Esophagus squamous epithelium (tissue), 5 donors: ENCODE results near the gene TMEM200A. TPM values are rescaled to one million over a fixed set of nuclear protein-coding genes. Genes with fewer than 3 reads are reported as not detected.

Experiments used
- DNase-seq: peaks from one replicate; lab custom pipeline; 2025; lab: John Stamatoyannopoulos, UW
- H3K27ac ChIP-seq, 4 donors: fragments of 200-600 bp; sonication (generic); one replicate each; pipeline ENCODE4 v1.5.1; 2016 to 2019; ENCODE audit warnings: mild to moderate bottlenecking in 1 of 4
- H3K27me3 ChIP-seq, 4 donors: fragments of 200-600 bp; sonication (generic); 1 replicate in 3 of 4; 2 replicates in 1 of 4; pipeline versions ENCODE4 v1.5.1 to v1.6.0; 2017 to 2021; ENCODE audit warnings: antibody characterized with exemption in 1 of 4
- H3K36me3 ChIP-seq, 3 donors: fragments of 200-600 bp; sonication (generic); one replicate each; pipeline ENCODE4 v1.5.1; 2016 to 2019
- H3K4me1 ChIP-seq, 3 donors: fragments of 200-600 bp; sonication (generic); one replicate each; pipeline ENCODE4 v1.5.1; 2017 to 2019
- H3K4me3 ChIP-seq, 4 donors: fragments of 200-600 bp; sonication (generic); 1 replicate in 3 of 4; 2 replicates in 1 of 4; pipeline ENCODE4 v1.5.1; 2016 to 2019; ENCODE audit warnings: mild to moderate bottlenecking in 2 of 4, moderate library complexity in 1 of 4
- H3K9me3 ChIP-seq, 3 donors: fragments of 200-600 bp; sonication (generic); one replicate each; pipeline ENCODE4 v1.5.1; 2016 to 2019
- POLR2A ChIP-seq, 4 donors: fragments of 450-650 bp; IDR thresholded peaks; one replicate each; pipeline ENCODE4 v1.6.1; 2017; ENCODE audit warnings: antibody characterized with exemption in 4 of 4, mild to moderate bottlenecking in 4 of 4, moderate library complexity in 3 of 4
- WGBS, 2 donors: methylation state at CpG; one replicate each; pipeline ENCODE4 v1.1.5; 2018; 5-methylcytosine and 5-hydroxymethylcytosine counted together
- intact Hi-C: fragments of 100-400 bp; cut with DNase I; formaldehyde crosslinking; loops from one replicate; pipeline ENCODE4 v1.15.0; 2022
- total RNA-seq, 4 donors: library from RNA; depleted of rRNA; stranded (reverse); fragments of >200 nt; gene quantifications; one replicate each; pipeline ENCODE4 v1.1.0, GENCODE V29; 2016
- TF ChIP-seq, protein P1 (sequence below), 6 experiments: fragments of 450-650 bp in 4 of 6; fragments of 200-600 bp in 2 of 6; sonication (generic) in 2 of 6; IDR thresholded peaks; one replicate each; pipeline ENCODE4 v1.5.1; 2016 to 2019; ENCODE audit warnings: antibody characterized with exemption in 6 of 6, mild to moderate bottlenecking in 4 of 6, moderate library complexity in 4 of 6
- donor health status: DM: yes; HTN: yes; CAD: no.

TMEM200A gene
- total RNA-seq, 4 donors from 2014 or later = 0.31 to 1.9 (median 0.62) TPM; not detected in 1

DNA sequence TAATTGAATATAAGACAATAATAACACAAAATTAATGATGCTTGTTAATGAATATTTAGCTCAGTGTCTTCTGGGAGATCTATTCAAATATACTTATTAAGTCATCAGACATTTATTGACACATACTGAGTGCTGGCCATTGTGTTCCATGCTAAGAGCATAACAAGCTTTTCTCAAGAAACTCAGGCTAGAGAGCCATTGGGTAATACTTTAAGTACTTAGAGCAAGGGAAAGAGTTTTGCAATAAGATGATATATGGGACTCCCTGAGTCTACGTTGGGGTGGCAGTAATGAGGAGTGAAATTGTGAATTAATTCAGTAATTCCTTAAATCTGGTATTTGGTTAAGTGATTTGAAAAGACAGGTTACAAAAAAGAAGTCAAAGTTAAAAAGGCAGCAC is 11.1 kb downstream of the TMEM200A start:
- H3K4me1 ChIP-seq = no peaks in the 10 kb centered on the region
- H3K4me3 ChIP-seq = no peak overlapping the region
- intact Hi-C loops = no loop called here
- no peaks in the 10 kb centered on the region for H3K36me3 ChIP-seq
- no peak overlapping the region for H3K27ac ChIP-seq
- H3K27me3 ChIP-seq = no peaks in the 10 kb centered on the region
- no peak for TF ChIP-seq POLR2A (IDR thresholded peaks at IDR 0.05)
- TF ChIP-seq, protein P1, sequence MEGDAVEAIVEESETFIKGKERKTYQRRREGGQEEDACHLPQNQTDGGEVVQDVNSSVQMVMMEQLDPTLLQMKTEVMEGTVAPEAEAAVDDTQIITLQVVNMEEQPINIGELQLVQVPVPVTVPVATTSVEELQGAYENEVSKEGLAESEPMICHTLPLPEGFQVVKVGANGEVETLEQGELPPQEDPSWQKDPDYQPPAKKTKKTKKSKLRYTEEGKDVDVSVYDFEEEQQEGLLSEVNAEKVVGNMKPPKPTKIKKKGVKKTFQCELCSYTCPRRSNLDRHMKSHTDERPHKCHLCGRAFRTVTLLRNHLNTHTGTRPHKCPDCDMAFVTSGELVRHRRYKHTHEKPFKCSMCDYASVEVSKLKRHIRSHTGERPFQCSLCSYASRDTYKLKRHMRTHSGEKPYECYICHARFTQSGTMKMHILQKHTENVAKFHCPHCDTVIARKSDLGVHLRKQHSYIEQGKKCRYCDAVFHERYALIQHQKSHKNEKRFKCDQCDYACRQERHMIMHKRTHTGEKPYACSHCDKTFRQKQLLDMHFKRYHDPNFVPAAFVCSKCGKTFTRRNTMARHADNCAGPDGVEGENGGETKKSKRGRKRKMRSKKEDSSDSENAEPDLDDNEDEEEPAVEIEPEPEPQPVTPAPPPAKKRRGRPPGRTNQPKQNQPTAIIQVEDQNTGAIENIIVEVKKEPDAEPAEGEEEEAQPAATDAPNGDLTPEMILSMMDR (IDR thresholded peaks at IDR 0.05) = no peak
- H3K9me3 ChIP-seq = no peaks in the 10 kb centered on the region
- DNase-seq = no peak
- WGBS, 2 donors = 56 to 77% methylated on average over 1 of the region's 1 CpG

DNA sequence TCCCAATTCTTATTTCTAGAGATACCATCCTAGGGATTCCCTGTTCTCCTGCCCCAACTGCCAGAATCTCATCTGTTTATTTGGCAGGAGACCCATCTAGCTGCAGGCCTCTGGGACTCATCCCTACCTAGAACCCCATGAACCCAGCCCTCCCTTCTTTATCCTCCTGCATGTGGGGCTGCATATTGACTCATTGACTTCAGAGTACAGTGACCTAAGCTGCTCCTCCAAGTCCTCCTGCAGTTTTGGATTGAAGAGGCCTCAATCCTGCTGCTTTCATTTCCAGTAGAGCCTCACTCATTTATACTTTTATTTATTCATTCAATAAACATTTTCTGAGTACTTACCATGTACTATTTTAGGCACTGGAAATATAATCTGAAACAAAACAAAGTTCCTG is 11.6 kb downstream of the TMEM200A start:
- TF ChIP-seq, protein P1 (IDR thresholded peaks at IDR 0.05) = no peak
- no peak for TF ChIP-seq POLR2A (IDR thresholded peaks at IDR 0.05)
- H3K4me3 ChIP-seq = no peak overlapping the region
- no peaks in the 10 kb centered on the region for H3K36me3 ChIP-seq
- intact Hi-C loops = no loop called here
- no peaks in the 10 kb centered on the region for H3K4me1 ChIP-seq
- no peak for DNase-seq
- no peaks in the 10 kb centered on the region for H3K9me3 ChIP-seq
- no peaks in the 10 kb centered on the region for H3K27me3 ChIP-seq
- H3K27ac ChIP-seq = no peak overlapping the region

DNA sequence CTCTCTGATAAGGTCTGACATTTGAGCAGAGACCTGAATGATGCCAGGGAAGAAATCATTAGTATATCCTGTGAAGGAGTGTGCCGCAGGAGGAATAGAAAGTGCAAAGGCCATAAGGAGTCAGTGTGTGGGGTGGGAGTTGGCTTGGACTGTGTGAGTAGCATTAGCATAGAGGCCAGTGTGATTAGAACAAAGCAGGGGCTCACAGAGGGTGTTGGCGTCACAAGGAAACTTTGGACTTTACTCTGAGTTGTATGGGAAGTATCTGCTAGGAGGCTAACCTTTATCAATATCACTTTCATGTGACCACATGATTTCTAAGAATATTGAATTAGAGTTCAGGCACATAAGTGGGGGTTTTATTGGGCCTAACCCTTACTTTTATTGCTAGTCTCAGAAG is 12.1 kb downstream of the TMEM200A start:
- 95 to 98% methylated on average over 2 of the region's 2 CpGs for WGBS, 2 donors
- no peak overlapping the region for H3K27ac ChIP-seq
- H3K4me1 ChIP-seq = peaks cover 0 to 3% (median 0%) of the 10 kb centered on the region in 3 donors
- H3K4me3 ChIP-seq = no peak overlapping the region
- H3K27me3 ChIP-seq = no peaks in the 10 kb centered on the region
- DNase-seq = no peak
- TF ChIP-seq, protein P1 (IDR thresholded peaks at IDR 0.05) = no peak
- TF ChIP-seq POLR2A (IDR thresholded peaks at IDR 0.05) = no peak
- H3K9me3 ChIP-seq = no peaks in the 10 kb centered on the region
- intact Hi-C loops = no loop called here
- no peaks in the 10 kb centered on the region for H3K36me3 ChIP-seq

DNA sequence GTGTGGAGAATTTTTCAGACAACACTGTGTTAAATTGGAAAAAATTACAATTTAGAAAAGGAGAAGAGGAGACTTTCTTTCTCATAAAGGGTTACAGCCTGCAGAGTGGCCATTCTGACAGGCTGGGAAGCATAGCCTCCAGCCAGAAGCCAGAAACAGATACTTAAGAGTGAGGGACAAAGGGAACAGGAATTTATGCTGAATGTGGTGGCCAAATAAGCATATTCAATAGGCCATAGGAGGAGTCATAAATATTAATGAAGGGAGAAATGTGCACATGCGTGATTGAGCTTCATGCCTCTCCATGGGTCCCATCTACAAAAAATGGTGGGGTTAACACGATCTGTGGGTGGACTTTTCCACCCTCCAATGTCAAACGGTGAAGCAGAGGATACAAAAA is 13.4 kb downstream of the TMEM200A start:
- Histone ChIP-seq H3K4me3 (no peak overlapping the region), H3K4me1 (peaks cover 0 to 5% (median 0%) of the 10 kb centered on the region in 3 donors), H3K27me3 (no peaks in the 10 kb centered on the region), H3K9me3 (no peaks in the 10 kb centered on the region), H3K27ac (no peak overlapping the region), H3K36me3 (no peaks in the 10 kb centered on the region)
- WGBS, 2 donors = 90 to 91% methylated on average over 3 of the region's 3 CpGs
- intact Hi-C loops = no loop called here
- TF ChIP-seq, protein P1 (IDR thresholded peaks at IDR 0.05) = no peak
- no peak for TF ChIP-seq POLR2A (IDR thresholded peaks at IDR 0.05)
- DNase-seq = no peak

DNA sequence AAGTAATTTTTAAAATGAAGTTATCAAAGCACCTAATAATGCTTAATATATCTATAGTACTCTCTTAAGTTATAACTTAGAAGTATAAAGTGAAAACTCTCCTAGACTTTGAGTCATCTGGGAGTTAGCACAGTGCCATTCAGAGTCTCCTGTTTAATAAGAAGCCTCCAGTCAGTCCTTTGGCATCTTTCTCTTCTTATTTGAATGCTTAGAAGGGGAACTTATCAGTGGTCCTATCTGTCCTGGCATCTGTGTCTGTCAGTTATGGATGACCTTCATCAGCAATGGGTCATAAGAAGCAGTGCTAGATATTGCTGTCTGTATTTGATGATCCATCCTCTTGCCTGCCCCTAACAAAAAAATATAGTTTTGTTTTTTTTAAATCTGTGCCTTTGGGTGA is 15.2 kb downstream of the TMEM200A start:
- H3K27ac ChIP-seq = no peak overlapping the region
- no peak for TF ChIP-seq POLR2A (IDR thresholded peaks at IDR 0.05)
- TF ChIP-seq, protein P1 (IDR thresholded peaks at IDR 0.05) = no peak
- no peaks in the 10 kb centered on the region for H3K27me3 ChIP-seq
- no peaks in the 10 kb centered on the region for H3K36me3 ChIP-seq
- H3K4me1 ChIP-seq = peaks cover 0 to 5% (median 0%) of the 10 kb centered on the region in 3 donors
- no peaks in the 10 kb centered on the region for H3K9me3 ChIP-seq
- DNase-seq = no peak
- no peak overlapping the region for H3K4me3 ChIP-seq
- intact Hi-C loops = no loop called here
